Measurements from ENCODE around the gene ARL15. TPM values are rescaled to one million over a fixed set of nuclear protein-coding genes. Genes with fewer than 3 reads are reported as not detected.
"Not testable (repeated sequence)": the region's sequence is repeated elsewhere in the genome, so short reads cannot be mapped to it uniquely, and the experiment has no call there.

ARL15 gene
- total RNA-seq, 4 donors from 2014 or later: 19.9 to 57.0 (median 36.9) TPM

DNA sequence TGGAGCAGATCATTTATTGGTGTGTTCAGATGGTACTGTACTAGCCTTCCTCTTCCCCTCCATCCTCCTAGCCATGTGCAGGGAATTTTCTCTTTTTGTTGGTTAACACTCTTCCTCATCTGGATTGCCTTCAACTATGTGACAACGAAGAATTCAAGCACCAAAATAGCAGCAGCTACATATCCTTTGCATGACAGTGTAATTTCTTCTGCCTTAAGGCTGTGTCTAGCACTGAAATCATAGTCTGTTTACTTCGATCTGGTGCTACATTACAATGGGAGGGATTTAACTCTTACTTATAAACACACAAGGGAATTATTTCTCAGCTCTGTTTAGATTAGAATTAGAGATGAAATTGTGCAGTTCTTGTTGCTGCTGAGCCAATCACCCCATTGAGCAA, 260.4 kb downstream of the ARL15 start:
- Histone ChIP-seq H3K4me3 (no peak overlapping the region), H3K27me3 (no peaks in the 10 kb centered on the region), H3K9me3 (no peaks in the 10 kb centered on the region), H3K27ac (no peak overlapping the region), H3K4me1 (no peaks in the 10 kb centered on the region), H3K36me3 (no peaks in the 10 kb centered on the region)
- no peak for TF ChIP-seq POLR2A (IDR thresholded peaks at IDR 0.05)
- TF ChIP-seq EP300 (IDR thresholded peaks at IDR 0.05): no peak
- TF ChIP-seq POLR2AphosphoS5 (IDR thresholded peaks at IDR 0.05): no peak
- TF ChIP-seq, protein P1, sequence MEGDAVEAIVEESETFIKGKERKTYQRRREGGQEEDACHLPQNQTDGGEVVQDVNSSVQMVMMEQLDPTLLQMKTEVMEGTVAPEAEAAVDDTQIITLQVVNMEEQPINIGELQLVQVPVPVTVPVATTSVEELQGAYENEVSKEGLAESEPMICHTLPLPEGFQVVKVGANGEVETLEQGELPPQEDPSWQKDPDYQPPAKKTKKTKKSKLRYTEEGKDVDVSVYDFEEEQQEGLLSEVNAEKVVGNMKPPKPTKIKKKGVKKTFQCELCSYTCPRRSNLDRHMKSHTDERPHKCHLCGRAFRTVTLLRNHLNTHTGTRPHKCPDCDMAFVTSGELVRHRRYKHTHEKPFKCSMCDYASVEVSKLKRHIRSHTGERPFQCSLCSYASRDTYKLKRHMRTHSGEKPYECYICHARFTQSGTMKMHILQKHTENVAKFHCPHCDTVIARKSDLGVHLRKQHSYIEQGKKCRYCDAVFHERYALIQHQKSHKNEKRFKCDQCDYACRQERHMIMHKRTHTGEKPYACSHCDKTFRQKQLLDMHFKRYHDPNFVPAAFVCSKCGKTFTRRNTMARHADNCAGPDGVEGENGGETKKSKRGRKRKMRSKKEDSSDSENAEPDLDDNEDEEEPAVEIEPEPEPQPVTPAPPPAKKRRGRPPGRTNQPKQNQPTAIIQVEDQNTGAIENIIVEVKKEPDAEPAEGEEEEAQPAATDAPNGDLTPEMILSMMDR (IDR thresholded peaks at IDR 0.05): no peak
- no peak for DNase-seq (ENCODE audit: low spot score in 2 of 2)
- 40% methylated on average over 2 of the region's 2 CpGs for WGBS

DNA sequence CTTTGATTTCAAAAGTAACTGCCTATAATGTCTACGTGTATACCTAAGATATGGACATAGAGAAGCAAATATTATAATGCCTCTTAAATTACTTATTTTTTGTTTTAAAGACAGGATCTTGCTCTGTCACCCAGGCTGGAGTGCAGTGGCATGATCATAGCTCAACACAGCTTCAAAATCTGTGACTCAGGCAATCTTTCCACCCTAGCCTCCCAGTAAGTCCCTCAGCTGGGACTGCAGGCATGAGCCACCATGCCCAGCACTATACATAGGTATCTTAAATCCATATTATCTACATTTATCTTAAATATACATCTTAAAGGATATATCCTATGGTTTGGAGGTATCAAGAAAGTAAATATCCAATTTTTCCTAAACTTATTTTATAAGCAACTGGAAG, 261.2 kb downstream of the ARL15 start:
- H3K27ac ChIP-seq: no peak overlapping the region
- H3K9me3 ChIP-seq: no peaks in the 10 kb centered on the region
- no peaks in the 10 kb centered on the region for H3K4me1 ChIP-seq
- H3K4me3 ChIP-seq: no peak overlapping the region
- 97% methylated on average over 1 of the region's 1 CpG for WGBS
- no peak for DNase-seq (ENCODE audit: low spot score in 2 of 2)
- TF ChIP-seq, protein P1 (IDR thresholded peaks at IDR 0.05): no peak
- TF ChIP-seq EP300 (IDR thresholded peaks at IDR 0.05) (no peak), POLR2AphosphoS5 (IDR thresholded peaks at IDR 0.05) (no peak), POLR2A (IDR thresholded peaks at IDR 0.05) (no peak)
- H3K36me3 ChIP-seq: no peaks in the 10 kb centered on the region
- H3K27me3 ChIP-seq: no peaks in the 10 kb centered on the region

DNA sequence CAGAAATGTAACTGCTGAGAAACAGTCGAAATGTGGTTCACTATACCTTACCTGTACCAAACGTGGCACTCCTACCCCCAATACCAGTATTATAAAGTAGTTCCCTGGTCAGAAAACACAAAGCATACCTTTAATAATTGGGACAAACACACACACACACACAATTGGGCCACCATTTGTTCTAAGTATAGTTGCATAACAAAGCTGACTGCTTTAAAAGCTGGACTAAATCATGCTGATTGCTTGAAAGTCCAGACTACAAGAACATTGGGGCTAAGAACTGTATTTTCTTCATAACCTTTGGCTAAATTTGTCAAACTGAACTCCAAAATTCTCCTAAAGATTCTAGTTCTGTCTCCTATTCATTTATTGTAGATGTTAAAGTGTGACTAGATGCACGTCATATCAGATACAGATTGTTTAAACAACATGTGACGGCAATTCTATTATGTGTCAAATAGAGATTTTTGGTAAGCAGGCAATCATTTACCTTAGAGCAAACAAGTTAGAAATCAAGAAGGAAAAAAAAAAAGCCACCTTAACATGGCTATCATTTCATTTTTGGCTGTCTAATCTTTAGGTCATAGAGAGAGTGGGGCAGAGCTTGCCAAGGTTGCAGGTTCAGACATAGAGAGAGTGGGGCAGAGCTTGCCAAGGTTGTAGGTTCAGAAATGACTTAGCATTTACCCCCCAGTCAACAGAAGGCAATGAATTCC, 265.1 kb downstream of the ARL15 start:
- WGBS: 82% methylated on average over 4 of the region's 4 CpGs
- H3K4me3 ChIP-seq: no peak overlapping the region
- TF ChIP-seq, protein P1 (IDR thresholded peaks at IDR 0.05): no peak
- TF ChIP-seq POLR2AphosphoS5 (IDR thresholded peaks at IDR 0.05) (no peak), EP300 (IDR thresholded peaks at IDR 0.05) (no peak), POLR2A (IDR thresholded peaks at IDR 0.05) (no peak)
- H3K4me1 ChIP-seq: no peaks in the 10 kb centered on the region
- H3K36me3 ChIP-seq: no peaks in the 10 kb centered on the region
- H3K27me3 ChIP-seq: no peaks in the 10 kb centered on the region
- H3K27ac ChIP-seq: no peak overlapping the region
- DNase-seq (ENCODE audit: low spot score in 2 of 2): no peak
- H3K9me3 ChIP-seq: no peaks in the 10 kb centered on the region

DNA sequence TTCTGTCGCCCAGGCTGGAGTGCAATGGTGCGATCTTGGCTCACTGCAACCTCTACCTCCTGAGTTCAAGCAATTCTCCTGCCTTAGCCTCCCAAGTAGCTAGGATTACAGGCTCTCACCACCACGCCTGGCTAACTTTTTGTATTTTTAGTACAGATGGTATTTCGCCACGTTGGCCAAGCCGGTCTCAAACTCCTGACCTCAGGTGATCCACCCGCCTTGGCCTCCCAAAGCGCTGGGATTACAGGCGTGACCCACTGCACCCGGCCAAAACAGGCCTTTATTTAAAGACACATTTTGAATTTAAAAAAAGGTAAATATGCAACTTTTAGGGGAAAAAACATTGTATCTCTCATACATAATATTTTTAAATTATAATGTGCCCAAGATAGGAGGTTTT, 266.1 kb downstream of the ARL15 start:
- not testable (repeated sequence) for DNase-seq (ENCODE audit: low spot score in 2 of 2); H3K27ac ChIP-seq; H3K9me3 ChIP-seq; H3K27me3 ChIP-seq; H3K36me3 ChIP-seq; H3K4me1 ChIP-seq; H3K4me3 ChIP-seq
- WGBS: 97% methylated on average over 10 of the region's 10 CpGs

DNA sequence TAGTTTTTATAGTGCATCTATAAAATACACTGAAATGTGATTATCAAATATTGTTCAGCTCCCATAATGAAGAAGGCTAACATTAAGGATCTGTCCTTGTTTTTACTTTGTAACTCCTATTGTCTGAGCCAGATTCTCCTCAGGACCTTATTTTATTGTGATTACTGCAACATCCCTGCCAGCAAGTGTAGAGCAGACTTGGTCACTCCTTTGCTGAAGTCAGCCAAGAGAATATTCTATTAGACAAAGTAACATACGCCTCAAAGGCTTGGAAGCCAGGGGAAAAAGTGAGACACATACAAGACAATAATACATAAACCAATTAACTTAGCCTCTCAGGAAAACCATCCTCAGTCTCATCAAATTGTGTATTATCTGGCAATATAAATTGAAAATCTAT, 269.6 kb downstream of the ARL15 start:
- Histone ChIP-seq H3K9me3 (no peaks in the 10 kb centered on the region), H3K4me1 (no peaks in the 10 kb centered on the region), H3K27me3 (no peaks in the 10 kb centered on the region), H3K27ac (no peak overlapping the region), H3K4me3 (no peak overlapping the region), H3K36me3 (no peaks in the 10 kb centered on the region)
- 41% methylated on average over 1 of the region's 1 CpG for WGBS
- no peak for DNase-seq (ENCODE audit: low spot score in 2 of 2)
- TF ChIP-seq EP300 (IDR thresholded peaks at IDR 0.05) (no peak), POLR2A (IDR thresholded peaks at IDR 0.05) (no peak), POLR2AphosphoS5 (IDR thresholded peaks at IDR 0.05) (no peak)
- TF ChIP-seq, protein P1 (IDR thresholded peaks at IDR 0.05): no peak

DNA sequence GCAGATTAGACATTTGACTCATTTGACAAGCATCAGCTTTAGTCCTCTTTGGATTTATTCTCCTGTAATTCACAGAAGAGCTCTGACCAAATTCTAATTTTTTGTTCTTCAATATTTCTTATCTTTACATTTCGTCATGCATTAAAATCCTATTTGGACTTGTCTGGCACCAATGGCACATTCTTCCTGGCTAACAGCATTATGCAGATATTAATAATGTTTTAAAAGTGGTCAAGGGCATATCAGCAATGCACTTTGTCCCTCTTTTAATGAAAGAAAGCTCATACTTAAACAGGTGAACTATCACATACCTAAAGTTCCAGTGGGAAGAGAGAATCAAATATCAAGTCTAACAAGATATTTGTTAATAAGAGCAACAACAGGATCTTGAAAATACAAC, 270.4 kb downstream of the ARL15 start:
- no peaks in the 10 kb centered on the region for H3K36me3 ChIP-seq
- DNase-seq (ENCODE audit: low spot score in 2 of 2): no peak
- no peaks in the 10 kb centered on the region for H3K4me1 ChIP-seq
- no peak for TF ChIP-seq POLR2A (IDR thresholded peaks at IDR 0.05)
- 89% methylated on average over 1 of the region's 1 CpG for WGBS
- no peaks in the 10 kb centered on the region for H3K9me3 ChIP-seq
- no peaks in the 10 kb centered on the region for H3K27me3 ChIP-seq
- no peak overlapping the region for H3K4me3 ChIP-seq
- no peak overlapping the region for H3K27ac ChIP-seq
